RPMI7951 (cell line): ENCODE data around the gene PNPLA6. TPM values are rescaled to one million over a fixed set of nuclear protein-coding genes. Genes with fewer than 3 reads are reported as not detected.
A peak's percentile ranks its signal among the peaks of the same experiment; 100 is the strongest.
"Not testable (repeated sequence)": the region's sequence is repeated elsewhere in the genome, so short reads cannot be mapped to it uniquely, and the experiment has no call there.

Experiments used
- DNase-seq: peaks from one replicate; pipeline ENCODE4 v3.0.0-alpha.2; 2012; ENCODE audit warnings: low read depth
- total RNA-seq: library from RNA; depleted of rRNA; stranded (reverse); fragments of >200 nt; shearing (Covaris generic); gene quantifications from 2 replicates; pipeline ENCODE4 v1.2.3, GENCODE V29; 2014

PNPLA6 gene
- total RNA-seq, 1 experiment from 2014 or later = 44.7 TPM

DNA sequence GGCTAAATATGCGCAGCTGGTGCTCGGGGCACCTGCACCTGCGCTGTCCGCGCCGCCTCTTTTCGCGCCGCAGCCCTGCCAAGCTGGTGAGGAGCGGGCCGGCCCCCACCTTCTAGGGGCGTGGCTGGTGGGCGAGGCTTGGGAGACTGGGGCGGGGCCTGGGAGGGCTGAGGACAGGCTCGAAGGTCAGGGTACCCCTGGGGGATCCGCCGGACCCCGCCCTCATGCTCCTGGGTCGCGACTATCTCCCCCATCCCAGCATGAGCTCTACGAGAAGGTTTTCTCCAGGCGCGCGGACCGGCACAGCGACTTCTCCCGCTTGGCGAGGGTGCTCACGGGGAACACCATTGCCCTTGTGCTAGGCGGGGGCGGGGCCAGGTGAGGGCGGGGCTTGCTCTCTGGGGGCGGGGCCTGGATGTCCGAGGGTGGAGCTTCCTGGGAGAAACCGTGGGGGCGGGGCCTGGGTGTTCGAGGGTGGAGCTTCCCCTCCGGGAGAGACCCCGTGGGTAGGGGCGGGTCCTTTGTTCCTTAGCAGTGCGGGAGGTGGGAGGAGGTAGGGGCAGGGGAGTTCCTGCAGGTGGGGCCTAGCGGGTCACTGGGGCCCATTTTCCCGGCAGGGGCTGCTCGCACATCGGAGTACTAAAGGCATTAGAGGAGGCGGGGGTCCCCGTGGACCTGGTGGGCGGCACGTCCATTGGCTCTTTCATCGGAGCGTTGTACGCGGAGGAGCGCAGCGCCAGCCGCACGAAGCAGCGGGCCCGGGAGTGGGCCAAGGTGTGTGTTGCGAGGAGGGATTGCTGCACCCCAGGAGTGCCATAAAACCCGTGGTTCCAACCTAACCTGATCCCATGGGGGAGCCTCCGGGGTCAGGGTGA, 19.7 kb downstream of the PNPLA6 start:
- no peak for DNase-seq

DNA sequence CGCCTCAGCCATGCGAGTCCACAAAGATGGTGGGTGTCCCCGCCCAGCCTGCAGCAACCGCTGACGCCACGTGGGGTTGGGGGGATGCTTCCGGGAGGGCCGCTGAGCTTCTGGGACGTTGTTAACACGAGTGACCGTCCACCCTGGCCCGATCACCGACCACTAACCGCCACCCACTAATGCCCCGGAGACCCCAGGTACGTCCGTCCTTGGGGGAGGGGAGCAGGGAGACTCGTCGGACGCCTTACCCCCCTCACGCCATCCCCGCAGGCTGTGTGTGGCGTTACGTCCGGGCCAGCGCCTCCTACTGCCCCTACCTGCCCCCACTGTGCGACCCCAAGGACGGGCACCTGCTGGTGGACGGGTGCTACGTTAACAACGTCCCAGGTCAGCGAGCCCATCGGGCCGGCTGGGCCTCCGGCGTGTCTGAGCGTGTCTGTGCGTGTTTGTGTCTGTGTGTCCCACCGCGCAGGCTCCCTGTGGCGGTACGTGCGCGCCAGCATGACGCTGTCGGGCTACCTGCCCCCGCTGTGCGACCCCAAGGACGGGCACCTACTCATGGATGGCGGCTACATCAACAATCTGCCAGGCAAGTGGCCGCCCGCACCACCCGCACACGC, 21.3 kb downstream of the PNPLA6 start:
- DNase-seq = no peak

GRCh38 chr19:7558667-7559066, 23.1 kb downstream of the PNPLA6 start:
- no peak for DNase-seq

GRCh38 chr19:7559102-7559501, 23.6 kb downstream of the PNPLA6 start:
- peak; percentile 18 for DNase-seq

- no peak for DNase-seq
Observed at GRCh38 chr19:7560255-7560654, 24.7 kb downstream of the PNPLA6 start.

DNA sequence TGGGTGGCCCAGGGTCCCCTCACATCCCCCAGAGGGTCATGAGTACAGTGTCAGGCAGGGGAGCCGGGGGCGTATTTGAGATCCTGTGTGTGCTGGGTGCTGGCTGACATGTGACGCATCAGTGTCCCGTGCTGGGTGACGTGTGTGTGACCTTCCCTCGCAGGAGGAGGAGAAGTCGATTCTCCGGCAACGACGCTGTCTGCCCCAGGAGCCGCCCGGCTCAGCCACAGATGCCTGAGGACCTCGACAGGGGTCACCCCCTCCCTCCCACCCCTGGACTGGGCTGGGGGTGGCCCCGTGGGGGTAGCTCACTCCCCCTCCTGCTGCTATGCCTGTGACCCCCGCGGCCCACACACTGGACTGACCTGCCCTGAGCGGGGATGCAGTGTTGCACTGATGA, 25.8 kb downstream of the PNPLA6 start:
- no peak for DNase-seq

- DNase-seq = no peak
Observed at GRCh38 chr19:7562646-7563393, 27.3 kb downstream of the PNPLA6 start.

DNA sequence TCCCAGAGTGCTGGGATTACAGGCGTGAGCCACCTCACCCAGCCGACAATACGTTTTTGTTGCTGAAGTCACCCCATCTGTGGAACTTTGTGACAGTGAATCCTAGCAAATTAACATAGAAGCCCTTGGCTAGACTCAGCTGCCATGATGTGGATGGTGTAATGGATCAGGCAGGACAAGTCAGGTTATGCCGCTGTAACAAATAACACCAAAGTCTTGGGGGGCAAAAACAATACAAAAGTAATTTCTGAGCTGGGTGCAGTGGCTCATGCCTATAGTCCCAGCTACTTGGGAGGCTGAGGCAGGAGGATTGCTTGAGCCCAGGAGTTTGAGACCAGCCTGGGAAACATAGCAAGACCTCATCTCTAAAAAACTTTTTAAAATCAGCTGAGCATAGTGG, 29.3 kb downstream of the PNPLA6 start:
- DNase-seq = no peak

DNA sequence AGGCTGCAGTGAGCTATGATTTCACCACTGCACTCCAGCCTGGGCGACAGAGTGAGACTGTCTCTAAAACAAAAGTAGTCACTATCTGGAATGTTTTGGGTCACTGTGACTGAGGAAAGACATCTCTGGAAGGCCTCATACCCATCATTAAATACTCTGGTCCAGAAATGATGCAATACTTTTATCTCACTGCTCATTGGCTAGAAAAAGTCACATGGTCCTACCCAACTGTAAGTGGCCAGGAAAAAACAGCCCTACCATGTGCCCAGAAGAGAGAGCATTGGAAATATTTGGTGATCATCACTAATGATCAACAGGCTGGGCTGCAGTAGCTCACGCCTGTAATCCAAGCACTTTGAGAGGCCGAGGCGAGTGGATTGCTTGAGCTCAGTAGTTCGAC, 29.8 kb downstream of the PNPLA6 start:
- no peak for DNase-seq

DNA sequence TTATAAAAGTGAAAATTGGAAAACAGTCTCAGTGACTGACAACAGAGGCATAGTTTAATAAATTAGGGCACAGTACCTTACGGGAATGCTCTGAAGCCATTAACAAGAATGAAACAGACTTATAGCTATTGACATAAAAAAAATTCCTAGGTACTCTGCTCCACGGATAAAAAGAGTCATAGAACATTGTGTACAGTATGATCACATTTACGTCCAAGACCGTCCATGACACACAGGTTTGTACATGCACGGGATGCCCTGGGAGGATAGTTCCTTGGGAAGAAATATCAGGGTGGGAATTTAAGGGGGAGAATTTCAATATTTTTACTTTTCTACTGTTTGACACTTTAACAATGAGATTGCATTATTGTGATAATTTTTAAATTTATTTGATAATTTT, 35.2 kb downstream of the PNPLA6 start:
- DNase-seq = no peak

DNA sequence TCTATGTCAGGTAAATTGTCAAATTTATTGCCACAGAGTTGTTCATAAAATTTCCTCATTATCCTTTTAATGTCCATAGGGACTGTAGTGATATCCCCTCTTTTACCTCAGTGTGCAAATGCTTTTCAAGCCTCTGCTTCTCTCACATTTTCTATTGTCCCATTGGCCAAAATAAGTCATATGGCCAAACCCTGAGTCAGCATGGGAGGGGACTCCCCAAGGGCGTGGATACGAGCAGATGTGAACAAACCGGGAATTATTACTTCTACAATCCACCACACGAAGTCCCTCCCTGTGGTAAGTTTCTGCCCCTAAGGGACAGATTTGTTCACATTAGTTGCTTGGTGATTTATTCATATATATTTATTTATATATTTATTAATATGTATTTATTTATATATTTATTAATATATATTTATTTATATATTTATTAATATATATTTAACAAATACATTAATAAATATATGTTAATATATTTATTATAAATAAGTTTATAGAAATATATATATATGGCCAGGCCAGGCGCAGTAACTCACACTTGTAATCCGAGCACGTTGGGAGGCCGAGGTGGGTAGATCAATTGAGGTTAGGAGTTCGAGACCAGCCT, 40.0 kb downstream of the PNPLA6 start:
- DNase-seq = peak; percentile 69

DNA sequence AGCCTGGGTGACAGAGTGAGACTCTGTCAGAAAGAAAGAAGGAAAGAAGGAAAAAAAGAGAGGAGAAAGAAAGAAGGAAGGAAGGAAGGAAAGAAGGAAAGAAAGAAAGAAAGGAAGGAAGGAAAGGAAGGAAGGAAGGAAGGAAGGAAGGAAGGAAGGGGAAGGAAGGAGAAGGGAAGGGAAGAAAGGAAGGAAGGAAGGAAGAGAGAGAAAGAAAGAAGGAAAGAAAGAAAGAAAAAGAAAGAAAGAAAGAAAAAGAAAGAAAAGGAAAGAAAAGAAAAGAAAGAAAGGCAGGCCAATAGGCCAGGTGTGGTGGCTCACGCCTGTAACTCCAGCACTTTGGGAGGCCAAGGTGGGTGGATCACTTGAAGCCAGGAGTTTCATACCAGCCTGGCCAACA, 41.9 kb downstream of the PNPLA6 start:
- DNase-seq = not testable (repeated sequence)

- no peak for DNase-seq
Observed at GRCh38 chr19:7578127-7578526, 42.6 kb downstream of the PNPLA6 start.

DNA sequence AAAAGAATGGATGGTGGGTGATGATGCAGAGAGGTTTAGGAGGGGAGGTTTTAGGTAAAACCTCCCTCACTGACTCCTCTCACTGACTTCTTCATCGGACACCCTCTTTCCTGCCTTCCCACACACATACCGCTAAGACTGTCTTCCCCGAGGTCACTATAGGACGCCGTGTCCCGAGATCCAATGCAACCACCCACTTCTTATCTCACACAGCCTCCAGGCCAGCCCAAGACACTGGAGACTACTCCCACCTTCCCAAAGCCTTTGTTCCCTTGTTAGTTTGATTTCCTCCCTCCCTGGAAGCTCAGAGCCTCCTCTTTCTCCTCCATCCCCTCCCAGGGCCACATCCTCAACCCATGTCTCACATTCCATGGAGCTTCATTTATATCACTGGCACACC, 43.7 kb downstream of the PNPLA6 start:
- no peak for DNase-seq

DNA sequence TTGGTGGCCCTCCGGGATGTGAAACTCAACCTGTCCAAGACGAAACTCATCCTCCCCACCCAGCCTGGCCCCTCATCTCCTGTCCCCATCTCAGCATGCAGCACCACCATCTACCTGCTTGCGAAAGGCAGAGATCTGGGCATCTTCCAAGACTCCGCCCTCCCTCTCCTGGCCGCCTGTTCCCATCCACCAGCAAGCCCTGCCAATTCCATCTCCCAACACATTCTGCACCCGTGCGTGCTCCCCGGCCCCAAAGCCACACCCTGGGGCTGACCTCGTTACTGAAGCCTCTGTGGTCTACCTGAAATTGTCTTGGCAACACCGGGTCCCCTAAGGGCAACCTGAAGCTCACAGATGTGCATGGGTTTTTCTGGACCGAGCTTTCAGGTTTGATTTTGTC, 46.9 kb downstream of the PNPLA6 start:
- DNase-seq = no peak

DNA sequence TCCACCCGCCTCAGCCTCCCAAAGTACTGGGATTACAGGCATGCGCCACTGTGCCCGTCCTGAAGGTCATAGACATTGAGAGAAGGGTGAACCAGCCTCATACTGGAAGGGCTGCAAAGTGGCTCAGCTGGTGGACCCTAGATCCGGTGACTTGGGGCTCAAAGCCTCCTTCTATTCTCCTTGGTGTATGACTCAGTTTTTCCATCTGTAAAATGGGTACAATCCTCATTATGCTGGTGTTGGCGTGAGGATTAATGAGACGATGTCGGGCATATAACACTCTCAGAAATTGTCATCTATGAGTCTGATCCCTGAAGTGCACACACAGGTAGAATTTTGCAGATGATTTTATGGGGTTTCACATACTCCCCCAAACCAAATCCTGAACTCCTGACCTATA, 54.3 kb downstream of the PNPLA6 start:
- no peak for DNase-seq

DNA sequence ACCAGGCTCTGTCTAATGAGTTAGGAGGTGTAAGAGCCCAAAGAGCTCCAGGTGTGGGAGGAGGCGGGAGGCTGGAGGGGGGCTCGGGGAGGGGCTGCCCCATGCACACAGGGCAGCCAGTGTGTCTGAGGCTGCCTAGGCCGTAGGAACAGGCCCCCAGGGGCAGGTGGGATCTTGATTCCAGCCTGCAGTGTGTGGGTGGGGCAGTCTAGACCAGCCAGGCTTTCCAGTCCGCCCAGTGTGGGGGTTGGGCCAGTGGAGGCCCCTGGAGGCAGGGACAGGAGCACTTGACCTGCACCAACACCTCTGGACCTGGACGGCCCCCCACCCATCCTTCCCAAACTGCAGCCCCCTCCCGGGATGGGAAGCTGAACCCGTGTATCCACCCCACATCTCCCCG, 54.7 kb downstream of the PNPLA6 start:
- no peak for DNase-seq

DNA sequence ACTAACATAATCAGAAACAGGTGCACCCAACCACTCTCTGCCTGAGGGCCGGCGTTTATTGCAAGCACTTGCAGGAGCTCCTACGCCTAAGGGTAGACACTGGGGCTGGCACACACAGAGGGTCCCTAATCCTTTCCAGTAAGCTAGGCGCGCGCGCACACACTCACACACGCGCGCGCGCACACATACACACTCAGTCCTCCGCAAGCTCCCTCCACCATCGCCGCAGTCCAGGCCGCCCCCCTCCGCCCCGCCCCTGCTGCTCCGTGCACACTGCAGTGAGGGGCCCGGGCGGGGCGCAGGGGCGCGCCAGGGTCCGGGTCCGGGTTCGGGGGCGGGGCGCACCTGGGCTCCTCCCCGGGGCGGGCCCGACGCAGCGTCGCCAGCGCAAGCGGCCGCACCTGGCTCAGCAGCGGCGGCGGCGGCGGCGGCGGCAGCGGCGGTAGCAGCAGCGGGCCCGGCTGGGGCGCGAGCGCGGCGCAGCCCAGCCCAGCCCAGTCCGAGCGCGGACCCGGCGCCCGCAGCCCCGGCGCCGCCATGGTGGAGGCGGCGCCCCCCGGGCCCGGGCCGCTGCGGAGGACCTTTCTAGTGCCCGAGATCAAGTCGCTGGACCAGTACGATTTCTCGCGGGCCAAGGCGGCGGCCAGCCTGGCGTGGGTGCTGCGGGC, 60.1 kb downstream of the PNPLA6 start, which contains the start of gene CAMSAP3:
Gene CAMSAP3 (plus strand): TSS at position 398 of the 668 bp plus-strand sequence. CDS start 140 bp downstream, at position 538.
- no peak for DNase-seq

GRCh38 chr19:7596211-7596937, 60.9 kb downstream of the PNPLA6 start:
- no peak for DNase-seq

GRCh38 chr19:7597689-7598088, 62.2 kb downstream of the PNPLA6 start:
- no peak for DNase-seq

DNA sequence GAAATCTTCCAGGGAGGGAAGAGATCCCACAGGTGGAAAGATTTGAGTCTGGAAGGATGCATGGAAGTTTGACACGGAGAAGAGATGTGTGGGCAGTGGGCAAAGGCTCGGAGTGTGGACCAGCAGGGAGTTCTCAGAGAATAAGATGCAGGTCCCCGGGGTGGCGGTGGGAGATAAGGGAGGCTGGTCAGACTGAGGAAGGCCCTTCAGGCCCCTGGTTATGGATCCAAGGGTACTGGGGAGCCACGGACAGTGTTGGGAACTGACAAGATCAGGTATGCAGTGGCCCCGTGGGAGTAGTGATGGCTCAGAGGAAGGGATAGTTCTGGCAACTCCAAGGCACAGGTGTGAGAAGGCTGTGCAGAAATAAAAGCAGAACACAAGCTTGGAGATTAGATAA, 62.7 kb downstream of the PNPLA6 start:
- DNase-seq = no peak
